HCT116 (cell line): ENCODE data around the gene CACNA1C. TPM values are rescaled to one million over a fixed set of nuclear protein-coding genes. Genes with fewer than 3 reads are reported as not detected.

Experiments
- ATAC-seq: fragments of 200-7000 bp; cut with Tn5 transposase; 2 replicates; pipeline ENCODE4 v1.9.1; 2020; ENCODE audit warnings: mild to moderate bottlenecking, moderate library complexity
- BruUV-seq: library from RNA; stranded (reverse); fragments of 400-500 nt; replicated peaks from 2 replicates; lab custom pipeline; 2021; lab: Mats Ljungman, UMichigan
- CTCF ChIA-PET: fragments of 300-600 bp; sonication (Branson Sonifier 250); formaldehyde crosslinking; loops from one replicate; lab custom pipeline; 2021; ENCODE audit warnings: antibody characterized with exemption; lab: Charles Lee
- POLR2A ChIA-PET: fragments of 300-600, 350-600 bp; sonication (Branson Sonifier 250); formaldehyde crosslinking; loops from one replicate; lab custom pipeline; 2021; ENCODE audit warnings: antibody characterized with exemption; lab: Charles Lee
- RAD21 ChIA-PET, 2 experiments: fragments of 300-600 bp; sonication (Branson Sonifier 250); formaldehyde crosslinking; loops; one replicate each; lab custom pipeline; 2023; ENCODE audit warnings: low total read pairs in 2 of 2; ENCODE audit not compliant: uncharacterized antibody in 2 of 2, unreplicated experiment in 2 of 2, low non-redundant PET in 1 of 2; lab: Charles Lee
- DNase-seq: peaks from one replicate; pipeline ENCODE4 v3.0.0-alpha.2; 2010; ENCODE audit warnings: low read depth, low spot score
- H2AFZ ChIP-seq: fragments of 200-600 bp; shearing (Covaris generic), sonication (generic); 2 replicates; pipeline ENCODE4 v1.6.1; 2017; ENCODE audit warnings: low read depth, mixed run types, mixed read lengths, antibody characterized with exemption, low read length; ENCODE audit not compliant: poor library complexity, severe bottlenecking
- H3K27ac ChIP-seq: 2 replicates; pipeline ENCODE4 v1.5.1; 2012; ENCODE audit warnings: low read depth, low read length
- H3K27me3 ChIP-seq: fragments of 200-600 bp; sonication (generic); 2 replicates; pipeline ENCODE4 v1.6.1; 2016; ENCODE audit warnings: mixed run types, low read length, mixed read lengths; ENCODE audit not compliant: insufficient read depth
- H3K36me3 ChIP-seq, 2 experiments: fragments of 200-500 bp in 1 of 2; fragments of 200-600 bp in 1 of 2; sonication (Bioruptor generic) in 1 of 2; sonication (generic) in 1 of 2; 2 replicates each; pipeline versions ENCODE4 v1.5.1 to v1.6.1; 2014 to 2016; ENCODE audit warnings: low read length in 2 of 2, inconsistent platforms in 1 of 2, mixed read lengths in 1 of 2, mixed run types in 1 of 2; ENCODE audit not compliant: insufficient read depth in 2 of 2, control insufficient read depth in 1 of 2
- H3K4me1 ChIP-seq, 2 experiments: fragments of 200-600 bp in 1 of 2; sonication (generic) in 1 of 2; 2 replicates each; pipeline versions ENCODE4 v1.5.1 to v1.6.1; 2012 to 2017; ENCODE audit warnings: low read length in 2 of 2, inconsistent platforms in 1 of 2, mild to moderate bottlenecking in 1 of 2, mixed read lengths in 1 of 2, mixed run types in 1 of 2, moderate library complexity in 1 of 2; ENCODE audit not compliant: insufficient read depth in 2 of 2, control insufficient read depth in 1 of 2
- H3K4me2 ChIP-seq: fragments of 200-600 bp; sonication (generic); 2 replicates; pipeline ENCODE4 v1.6.1; 2017; ENCODE audit warnings: mixed run types, low read length, mixed read lengths
- H3K4me3 ChIP-seq, 2 experiments: fragments of 200-600 bp in 1 of 2; sonication (generic) in 1 of 2; replicated peaks in 1 of 2; 2 replicates each; pipeline ENCODE4 v1.5.1; 2011 to 2016; ENCODE audit warnings: low read length in 2 of 2, control low read depth in 1 of 2, low read depth in 1 of 2, mild to moderate bottlenecking in 1 of 2, mixed read lengths in 1 of 2, mixed run types in 1 of 2
- H3K79me2 ChIP-seq: fragments of 200-600 bp; sonication (generic); 2 replicates; pipeline ENCODE4 v1.6.1; 2017; ENCODE audit warnings: mild to moderate bottlenecking, mixed run types, low read length, moderate library complexity, mixed read lengths; ENCODE audit not compliant: insufficient read depth
- H3K9ac ChIP-seq: fragments of 200-600 bp; sonication (generic); 2 replicates; pipeline ENCODE4 v1.6.1; 2016; ENCODE audit warnings: low read length, mixed read lengths
- H3K9me2 ChIP-seq: fragments of 200-600 bp; sonication (generic), shearing (Covaris generic); 2 replicates; pipeline ENCODE4 v1.6.1; 2017; ENCODE audit warnings: mixed run types, mild to moderate bottlenecking, moderate library complexity; ENCODE audit not compliant: insufficient read depth
- H3K9me3 ChIP-seq, 2 experiments: fragments of 200-500 bp in 1 of 2; fragments of 200-600 bp in 1 of 2; sonication (Bioruptor generic) in 1 of 2; sonication (generic) in 1 of 2; 2 replicates each; pipeline ENCODE4 v1.6.1; 2014 to 2017; ENCODE audit warnings: low read length in 2 of 2, mixed read lengths in 2 of 2, inconsistent platforms in 1 of 2, low read depth in 1 of 2, mild to moderate bottlenecking in 1 of 2, mixed run types in 1 of 2, moderate library complexity in 1 of 2; ENCODE audit not compliant: control insufficient read depth in 1 of 2, insufficient read depth in 1 of 2
- H4K20me1 ChIP-seq: fragments of 200-600 bp; sonication (generic), shearing (Covaris generic); 2 replicates; pipeline ENCODE4 v1.6.1; 2017; ENCODE audit warnings: mixed run types, mild to moderate bottlenecking, moderate library complexity; ENCODE audit not compliant: insufficient read depth
- ATF3 ChIP-seq: IDR thresholded peaks from 2 replicates; pipeline ENCODE4 v1.6.1; 2012
- CEBPB ChIP-seq: IDR thresholded peaks from 2 replicates; pipeline ENCODE4 v1.6.1; 2012; ENCODE audit warnings: low read depth
- CTCF ChIP-seq, 3 experiments: fragments of 200-600 bp in 1 of 3; sonication (generic) in 1 of 3; IDR thresholded peaks in 2 of 3; conservative IDR thresholded peaks in 1 of 3; 2 replicates each; pipeline ENCODE4 v1.5.1; 2012 to 2017; ENCODE audit warnings: low read depth in 2 of 3, low read length in 2 of 3, antibody characterized with exemption in 1 of 3, borderline replicate concordance in 1 of 3, control low read depth in 1 of 3, mild to moderate bottlenecking in 1 of 3, mixed read lengths in 1 of 3, mixed run types in 1 of 3, moderate library complexity in 1 of 3; ENCODE audit not compliant: insufficient read depth in 1 of 3
- EGR1 ChIP-seq: IDR thresholded peaks from 2 replicates; pipeline ENCODE4 v1.6.1; 2012; ENCODE audit warnings: low read depth
- ELF1 ChIP-seq: IDR thresholded peaks from 2 replicates; pipeline ENCODE4 v1.6.1; 2012; ENCODE audit warnings: low read depth, borderline replicate concordance
- EZH2 ChIP-seq: fragments of 200-600 bp; sonication (generic); IDR thresholded peaks from 2 replicates; pipeline ENCODE4 v1.6.1; 2017; ENCODE audit warnings: antibody characterized with exemption, mixed run types
- FOSL1 ChIP-seq: IDR thresholded peaks from 2 replicates; pipeline ENCODE4 v1.6.1; 2012; ENCODE audit warnings: low read depth
- JUND ChIP-seq: IDR thresholded peaks from 2 replicates; pipeline ENCODE4 v1.6.1; 2012
- RAD21 ChIP-seq: IDR thresholded peaks from 2 replicates; pipeline ENCODE4 v1.6.1; 2012; ENCODE audit warnings: low read depth, mild to moderate bottlenecking
- REST ChIP-seq: IDR thresholded peaks from 2 replicates; pipeline ENCODE4 v1.6.1; 2012; ENCODE audit warnings: low read depth
- SIN3A ChIP-seq: IDR thresholded peaks from 2 replicates; pipeline ENCODE4 v1.6.1; 2012; ENCODE audit warnings: low read depth
- SP1 ChIP-seq: IDR thresholded peaks from 2 replicates; pipeline ENCODE4 v1.6.1; 2012; ENCODE audit warnings: low read depth
- SRF ChIP-seq: IDR thresholded peaks from 2 replicates; pipeline ENCODE4 v1.6.1; 2012; ENCODE audit warnings: low read depth
- YY1 ChIP-seq: IDR thresholded peaks from 2 replicates; pipeline ENCODE4 v1.6.1; 2011; ENCODE audit warnings: low read length, low read depth, moderate library complexity, mild to moderate bottlenecking; ENCODE audit not compliant: insufficient replicate concordance; ENCODE audit errors: extremely low read depth
- ZBTB33 ChIP-seq: IDR thresholded peaks from 2 replicates; pipeline ENCODE4 v1.6.1; 2011; ENCODE audit warnings: mild to moderate bottlenecking, low read length, moderate library complexity; ENCODE audit not compliant: insufficient replicate concordance; ENCODE audit errors: extremely low read depth
- ZFX ChIP-seq: fragments of 450-650 bp; IDR thresholded peaks from 2 replicates; pipeline ENCODE4 v1.6.1; 2017
- intact Hi-C: fragments of 100-400 bp; cut with micrococcal nuclease; formaldehyde crosslinking; loops from 2 replicates; pipeline ENCODE4 v1.10.0; 2022
- total RNA-seq: library from RNA; stranded (reverse); gene quantifications from one replicate; pipeline ENCODE4 v1.2.1, GENCODE V29; 2021; ENCODE audit not compliant: unreplicated experiment

CACNA1C gene
- total RNA-seq, 1 experiment from 2014 or later, result 0.05 TPM

GRCh38 chr12:2431810-2432209 lies 379.0 kb downstream of the CACNA1C start:
- DNase-seq (no peak), ATAC-seq (no peak)
- Histone ChIP-seq H3K9me2 (no peaks in the 10 kb centered on the region), H3K36me3 (no peaks in the 10 kb centered on the region), H3K27ac (no peak overlapping the region), H3K4me1 (no peaks in the 10 kb centered on the region), H4K20me1 (no peaks in the 10 kb centered on the region), H3K79me2 (no peaks in the 10 kb centered on the region), H3K9ac (no peak overlapping the region), H2AFZ (no peak overlapping the region), H3K4me2 (no peak overlapping the region), H3K4me3 (no peak overlapping the region), H3K27me3 (peaks cover 37% of the 10 kb centered on the region), H3K9me3 (peaks cover 0 to under 1% of the 10 kb centered on the region in 2 experiments; a peak in 1 of 4 replicates)
- CTCF ChIA-PET, result no interaction called here
- no peak for TF ChIP-seq CTCF (IDR thresholded peaks at IDR 0.05 in 2 of 3, conservative IDR thresholded peaks at IDR 0.05 in 1 of 3; ENCODE audit: borderline replicate concordance in 1 of 3, insufficient read depth in 1 of 3, low read depth in 2 of 3, low read length in 2 of 3)
- no peak for TF ChIP-seq EZH2
- no peak for TF ChIP-seq EGR1
- no peak for TF ChIP-seq JUND
- TF ChIP-seq ATF3, result no peak
- no peak for TF ChIP-seq ELF1
- no peak for TF ChIP-seq SP1
- no peak for TF ChIP-seq ZBTB33
- TF ChIP-seq RAD21, result no peak
- TF ChIP-seq SRF, result no peak
- no peak for TF ChIP-seq REST
- no peak for TF ChIP-seq YY1
- no peak for TF ChIP-seq ZFX
- TF ChIP-seq SIN3A, result no peak
- no peak for TF ChIP-seq CEBPB
- no peak for TF ChIP-seq FOSL1
- BruUV-seq, result no TSS peak
- POLR2A ChIA-PET, result no interaction called here
- RAD21 ChIA-PET, result no interaction called here
- intact Hi-C loops, result no loop called here
